ENCODE results near the gene ADD2.

Gene ADD2

DNA sequence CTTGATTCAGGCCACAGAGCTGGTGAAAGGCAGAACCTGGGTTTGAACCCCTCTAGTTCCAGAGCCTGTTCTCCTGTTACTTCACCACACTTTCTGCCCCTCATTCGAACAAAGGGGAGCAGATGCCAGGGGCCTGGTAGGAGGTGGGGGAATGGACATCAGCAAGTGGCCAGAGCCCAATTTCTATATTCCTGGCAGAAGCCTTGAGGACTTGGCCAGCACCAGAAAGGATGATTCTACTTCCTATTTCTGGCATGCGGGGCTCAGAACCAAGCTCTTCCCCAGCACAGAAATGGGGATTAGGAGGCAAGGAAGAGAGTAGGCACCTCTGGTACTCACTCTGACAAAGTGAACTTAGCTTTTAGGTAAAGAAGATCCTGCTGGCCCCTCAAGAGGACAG is 49.3 kb downstream of the ADD2 start:
- no peak for DNase-seq

DNA sequence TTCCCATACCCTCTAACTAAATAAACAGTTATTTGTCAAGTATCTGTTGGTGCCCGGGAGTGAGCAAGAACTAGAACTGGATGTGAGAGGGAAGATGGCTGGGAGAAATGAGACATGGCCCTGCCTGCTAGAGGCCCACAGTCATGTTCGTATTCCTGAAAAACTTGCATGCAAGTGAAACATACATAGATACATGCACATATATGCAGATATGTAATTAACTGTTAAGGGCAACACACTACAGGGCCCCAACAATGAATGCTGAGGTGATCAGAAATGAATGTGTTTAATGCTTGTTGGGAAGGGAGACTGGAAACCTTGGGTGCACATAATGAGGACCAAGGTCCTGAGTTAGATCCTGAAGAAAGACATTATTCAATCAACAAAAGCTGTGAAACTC is 49.8 kb downstream of the ADD2 start:
- DNase-seq = no peak

DNA sequence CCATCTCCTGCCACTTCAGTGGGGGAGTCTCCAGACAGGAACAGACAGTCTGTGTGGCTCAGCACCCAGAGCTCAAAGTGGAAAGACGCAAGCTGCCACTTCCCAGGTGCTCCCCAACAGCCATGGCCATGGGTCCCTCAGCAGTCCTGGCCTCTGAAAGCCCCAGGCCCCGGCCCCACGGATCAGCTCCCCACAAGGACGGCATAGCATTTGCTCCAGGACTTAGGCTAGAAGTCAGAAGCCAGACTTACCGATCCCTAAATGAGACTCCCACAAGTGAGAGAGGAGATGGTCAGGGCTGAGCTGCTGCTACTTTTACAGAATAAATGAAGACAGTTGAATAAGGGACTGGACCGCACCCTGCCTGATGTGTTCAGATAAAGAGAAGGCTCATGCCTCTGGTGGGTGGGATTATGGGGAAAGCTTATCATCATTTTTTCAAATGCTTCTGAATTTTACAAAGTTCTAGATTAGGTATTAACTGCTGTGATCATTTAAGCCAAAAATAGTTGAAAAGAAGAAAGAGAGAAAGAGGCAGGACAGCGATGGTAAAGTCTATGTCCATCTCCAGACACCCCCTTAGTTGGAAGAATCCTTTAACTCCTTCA is 50.5 kb downstream of the ADD2 start:
- no peak for DNase-seq

DNA sequence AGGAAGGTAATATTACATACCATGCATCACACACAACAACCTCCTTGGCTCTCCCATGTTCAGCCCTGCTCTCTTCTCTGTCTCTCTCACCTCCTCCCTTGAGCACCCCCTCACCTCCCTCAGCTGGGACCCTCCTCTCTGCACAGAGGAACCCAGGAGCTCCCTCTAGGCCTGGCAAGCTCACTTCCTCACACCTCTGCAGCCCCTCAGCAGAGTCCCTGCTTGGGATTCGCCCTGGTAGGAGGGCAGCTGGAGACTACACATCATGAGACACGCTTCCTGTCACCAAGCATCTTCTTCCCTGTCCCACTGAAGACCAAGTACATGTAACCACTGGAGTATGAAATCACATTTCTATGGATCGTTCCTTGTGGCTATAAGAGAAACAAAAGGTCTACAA is 51.0 kb downstream of the ADD2 start:
- DNase-seq = no peak

DNA sequence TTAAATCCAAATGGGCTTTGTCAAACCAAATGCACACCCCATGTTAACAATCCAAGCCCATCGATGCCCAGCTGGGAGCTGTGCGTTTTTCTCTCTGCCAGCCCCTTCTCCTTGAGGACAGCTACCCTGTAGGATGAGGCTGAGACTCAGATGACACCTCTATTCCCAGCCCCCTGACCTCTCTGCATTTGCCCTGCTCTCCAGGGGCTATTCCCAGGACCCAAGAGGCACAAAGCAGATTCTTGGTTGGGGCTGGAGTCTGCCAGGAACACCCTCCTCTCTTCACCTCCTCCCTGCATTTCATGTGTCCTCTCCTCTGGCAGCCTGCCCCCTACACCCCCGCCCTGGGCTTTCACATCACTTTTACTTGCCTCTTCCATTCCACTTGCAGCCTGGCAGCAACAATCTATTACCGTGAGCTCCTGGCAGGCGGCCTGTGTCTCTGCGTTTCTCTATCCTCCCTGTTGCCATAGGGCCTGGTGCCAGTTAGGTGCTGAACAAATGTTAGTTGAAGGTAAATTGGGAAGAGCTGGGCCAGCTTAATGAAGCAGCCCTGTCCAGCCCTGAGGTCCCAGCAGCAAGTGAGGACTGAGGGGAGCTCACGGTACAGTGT is 51.8 kb downstream of the ADD2 start:
- no peak for DNase-seq

DNA sequence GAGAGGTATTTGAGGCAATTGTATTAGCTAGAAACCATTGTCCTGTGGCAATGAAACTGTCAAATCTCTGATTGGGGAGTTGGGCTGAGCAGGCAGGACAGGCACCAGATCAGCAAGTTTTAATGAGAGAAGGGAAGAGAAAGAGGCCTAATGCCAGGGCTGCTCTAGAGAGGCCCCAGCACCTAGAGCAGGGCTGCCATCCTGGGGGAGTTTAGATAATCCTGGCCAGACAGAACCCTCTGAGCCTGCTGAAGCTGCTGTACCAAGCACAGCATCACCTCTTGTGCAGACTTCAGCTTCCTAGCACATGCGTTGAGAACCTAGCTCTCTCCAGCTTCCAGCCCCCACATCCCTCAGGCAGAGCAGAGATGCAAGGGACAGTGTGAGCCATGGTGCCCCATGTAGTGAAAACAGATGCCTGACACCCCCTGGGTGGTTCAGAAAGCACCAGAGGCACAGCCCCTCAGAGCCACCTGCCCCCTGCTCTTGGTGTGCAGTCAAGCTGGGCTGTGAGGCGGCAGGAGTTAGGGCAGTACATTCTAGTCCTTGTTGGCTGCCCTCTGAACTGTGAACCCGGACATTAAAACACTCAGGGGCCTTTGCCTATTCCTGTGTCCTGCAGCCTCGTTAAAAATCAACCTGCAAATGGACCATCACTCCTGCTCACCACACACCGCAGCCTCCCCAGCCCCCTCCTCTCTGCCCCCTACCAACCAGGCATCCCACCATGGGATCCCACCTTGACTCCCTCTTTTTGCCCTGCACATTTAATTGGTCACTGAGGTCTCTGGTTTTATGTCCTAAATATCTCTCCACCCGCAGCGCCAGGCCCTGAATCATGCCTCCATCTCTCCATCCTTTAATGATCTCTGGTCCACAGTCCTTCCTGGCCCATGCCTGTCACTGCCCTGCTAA is 52.7 kb downstream of the ADD2 start:
- DNase-seq = no peak

DNA sequence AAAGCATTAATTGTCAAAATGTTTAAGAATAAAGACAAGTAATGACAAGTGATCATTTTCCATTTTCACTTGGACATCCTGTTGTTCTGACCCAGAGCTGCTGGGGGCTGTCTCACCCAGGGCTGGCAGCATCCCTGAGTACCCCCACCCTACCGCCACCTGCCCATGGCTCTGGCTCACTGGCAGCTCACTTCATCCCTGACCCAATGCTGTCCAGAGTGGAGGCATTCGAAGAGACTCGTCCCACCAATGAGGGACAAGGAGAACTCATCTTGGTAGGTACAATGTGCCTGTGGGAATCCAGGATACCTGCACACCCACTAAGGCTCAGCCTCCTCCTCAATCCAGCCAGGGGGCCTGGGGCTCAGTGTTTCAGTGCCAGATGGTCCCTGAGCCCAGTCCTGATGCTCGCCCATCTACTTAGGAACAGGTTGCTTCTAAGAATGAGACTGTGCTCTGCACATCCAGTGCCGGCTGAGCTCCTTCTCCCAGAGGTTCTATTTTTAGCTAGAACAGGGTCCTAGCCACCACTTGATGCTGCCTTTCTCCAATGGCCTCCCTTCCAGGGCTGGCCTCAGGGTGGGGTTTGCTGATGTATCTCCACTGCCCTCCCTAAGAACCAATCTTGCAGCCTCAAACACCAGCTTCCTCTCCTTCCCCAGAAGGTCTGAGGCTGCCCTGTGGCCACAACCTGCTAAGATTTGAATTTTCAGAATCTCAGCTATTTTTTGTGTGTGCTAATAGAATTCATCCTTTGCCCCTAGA is 53.7 kb downstream of the ADD2 start:
- DNase-seq = no peak

DNA sequence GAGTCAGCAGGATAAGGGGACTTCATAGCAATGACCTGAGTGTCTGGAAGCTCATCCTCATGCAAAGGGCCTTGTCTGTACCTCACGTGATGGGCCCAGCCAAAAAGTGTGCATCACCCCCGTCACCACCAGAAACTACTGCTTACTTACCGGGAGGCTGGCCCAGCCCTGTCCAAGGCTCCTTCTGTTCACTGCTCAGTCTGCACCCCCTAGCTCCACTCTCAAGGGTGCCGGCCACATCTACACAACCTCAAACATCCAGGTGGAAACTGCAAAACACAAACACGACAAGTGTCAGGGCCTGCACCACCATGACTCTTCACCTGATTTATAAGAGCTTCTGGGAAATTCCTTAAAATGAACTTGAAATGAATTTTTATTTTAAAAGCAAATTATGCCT is 55.1 kb downstream of the ADD2 start:
- DNase-seq = no peak

DNA sequence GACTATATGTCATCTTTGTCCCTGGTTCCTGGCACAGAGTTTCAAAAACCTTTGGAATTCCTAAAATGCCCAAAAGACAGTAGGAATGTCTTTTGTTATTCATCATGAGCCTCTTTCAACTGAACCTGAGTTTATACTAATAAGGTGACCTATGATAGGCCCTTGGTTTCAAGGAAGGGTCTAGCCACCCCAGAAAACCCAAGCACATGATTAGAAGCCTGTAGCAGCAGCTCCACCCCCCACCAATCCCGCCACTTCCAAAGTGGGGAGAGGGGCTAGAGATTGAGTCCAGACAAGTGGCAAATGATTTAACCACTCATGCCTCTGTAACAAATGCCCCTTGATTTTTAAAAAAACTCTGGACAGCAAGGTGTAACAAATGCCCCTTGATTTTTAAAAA is 56.8 kb downstream of the ADD2 start:
- no peak for DNase-seq

DNA sequence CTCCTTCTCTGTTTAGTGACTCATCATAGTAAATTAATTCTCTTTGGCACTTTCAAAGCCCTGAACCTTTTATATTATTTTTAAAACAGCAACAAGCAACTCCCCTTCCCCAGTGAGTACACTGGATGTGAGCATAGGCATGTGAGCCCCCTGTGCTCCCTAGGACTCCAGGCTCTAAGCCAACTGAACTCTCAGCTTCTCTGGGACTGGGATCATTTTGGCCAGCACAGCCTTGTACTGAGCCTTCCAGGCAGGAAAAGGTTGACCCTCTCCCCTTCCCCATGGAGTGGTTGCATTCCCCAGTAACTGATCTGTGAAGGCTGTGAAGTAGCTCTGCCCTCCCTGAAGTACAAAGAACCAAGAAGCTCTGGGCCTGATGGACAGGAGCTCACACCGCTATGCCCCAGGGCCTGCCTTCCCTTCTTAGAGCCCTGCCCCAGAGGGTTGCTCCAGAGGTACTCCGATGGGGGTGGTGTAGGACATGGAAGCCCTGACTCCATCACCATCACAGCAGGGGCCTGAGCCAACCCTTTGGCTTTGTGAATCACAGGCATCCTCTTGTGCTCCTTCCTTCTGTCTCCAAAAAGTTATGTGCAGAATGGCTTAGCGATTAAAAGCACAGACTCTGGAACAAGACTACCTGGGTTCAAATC is 57.8 kb downstream of the ADD2 start:
- no peak for DNase-seq

DNA sequence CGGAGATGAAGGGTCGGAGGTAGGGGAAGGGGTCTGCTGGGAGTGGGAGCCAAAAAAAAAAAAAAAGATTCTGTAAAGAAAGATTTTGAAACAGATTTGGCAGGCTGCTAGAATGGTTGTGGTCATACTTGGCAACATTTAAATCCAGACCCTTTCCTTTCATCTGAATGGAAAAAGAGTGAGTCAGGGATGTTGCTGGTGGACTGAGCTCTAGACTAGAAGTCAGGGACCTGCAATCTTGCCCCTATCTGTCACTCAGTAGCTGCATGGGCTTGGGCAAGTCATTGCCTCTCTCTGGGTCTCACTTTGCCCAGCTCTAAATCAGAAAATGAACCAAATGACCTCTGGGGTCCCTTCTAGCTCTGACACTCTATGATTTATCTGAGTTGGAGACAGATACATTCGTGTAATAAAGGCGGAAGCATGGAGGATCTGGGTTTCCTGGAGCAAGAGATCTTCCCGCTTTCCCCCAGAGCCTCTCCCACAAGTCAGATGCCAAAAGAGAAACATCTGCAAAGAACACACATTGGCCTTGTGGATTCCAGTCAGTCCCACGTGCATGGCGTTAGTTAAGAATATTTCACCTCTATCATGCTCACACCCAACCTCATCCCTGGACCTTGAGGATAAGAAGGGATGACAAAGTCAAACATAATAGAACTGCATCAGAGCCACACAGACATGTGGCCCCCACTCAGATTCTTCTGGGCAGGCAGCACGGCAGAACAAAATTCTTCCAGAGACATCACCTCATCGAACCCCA is 58.5 kb downstream of the ADD2 start:
- DNase-seq = no peak

DNA sequence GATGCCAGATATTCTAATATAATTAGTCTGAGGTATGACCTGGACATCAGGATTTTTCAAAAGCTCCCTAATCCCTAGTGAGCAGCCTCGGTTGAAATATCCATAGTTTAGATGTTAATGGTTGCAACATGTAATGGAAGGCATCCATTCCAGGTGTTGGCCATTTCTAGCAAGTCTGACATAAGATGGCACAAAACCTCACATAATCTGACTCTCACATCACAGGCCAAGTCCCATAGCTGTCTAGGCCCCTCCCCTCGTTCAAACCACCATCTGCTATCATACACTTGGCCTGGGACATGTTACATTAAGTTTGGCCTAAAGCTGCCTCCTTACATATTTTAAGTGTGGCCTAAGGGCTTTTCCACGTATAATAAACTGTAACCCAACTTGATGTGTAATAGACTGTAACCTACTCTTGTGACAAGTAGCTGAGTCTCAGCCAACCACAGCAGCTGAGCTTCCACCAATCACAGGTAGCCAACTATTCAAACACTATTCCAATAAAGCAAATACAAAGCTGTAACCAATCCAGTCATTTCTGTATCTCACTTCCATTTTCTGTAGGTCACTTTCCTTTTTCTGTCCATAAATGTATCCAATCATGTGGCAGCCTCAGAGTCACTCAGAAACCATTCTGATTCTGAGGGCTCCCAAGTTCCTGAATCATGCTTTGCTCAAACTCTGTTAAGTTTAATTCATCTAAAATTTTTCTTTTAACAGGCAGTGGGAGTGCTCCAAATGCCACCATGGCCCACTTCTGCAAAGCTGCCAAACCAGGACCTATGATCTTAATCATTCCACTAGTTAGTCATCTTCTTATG is 59.4 kb downstream of the ADD2 start:
- no peak for DNase-seq

DNA sequence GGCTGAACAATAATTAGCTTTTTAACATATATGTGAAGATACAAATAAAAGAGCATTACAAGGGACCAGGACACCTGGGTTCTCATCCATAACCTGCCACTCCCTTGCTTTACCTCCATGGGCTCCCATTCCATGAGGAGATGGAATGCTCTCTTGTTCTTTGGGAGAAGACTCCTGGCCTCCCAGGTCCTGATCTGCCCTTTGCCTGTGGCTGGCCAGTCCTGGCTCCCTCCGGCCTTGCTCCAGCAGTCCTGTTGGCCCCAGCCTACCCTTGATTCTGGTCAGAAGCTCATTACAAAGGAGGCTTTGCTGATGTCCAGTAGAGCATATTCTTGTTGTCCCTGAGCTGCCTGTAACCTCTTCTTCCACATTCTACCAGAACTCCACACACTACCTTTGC is 60.3 kb downstream of the ADD2 start:
- no peak for DNase-seq

DNA sequence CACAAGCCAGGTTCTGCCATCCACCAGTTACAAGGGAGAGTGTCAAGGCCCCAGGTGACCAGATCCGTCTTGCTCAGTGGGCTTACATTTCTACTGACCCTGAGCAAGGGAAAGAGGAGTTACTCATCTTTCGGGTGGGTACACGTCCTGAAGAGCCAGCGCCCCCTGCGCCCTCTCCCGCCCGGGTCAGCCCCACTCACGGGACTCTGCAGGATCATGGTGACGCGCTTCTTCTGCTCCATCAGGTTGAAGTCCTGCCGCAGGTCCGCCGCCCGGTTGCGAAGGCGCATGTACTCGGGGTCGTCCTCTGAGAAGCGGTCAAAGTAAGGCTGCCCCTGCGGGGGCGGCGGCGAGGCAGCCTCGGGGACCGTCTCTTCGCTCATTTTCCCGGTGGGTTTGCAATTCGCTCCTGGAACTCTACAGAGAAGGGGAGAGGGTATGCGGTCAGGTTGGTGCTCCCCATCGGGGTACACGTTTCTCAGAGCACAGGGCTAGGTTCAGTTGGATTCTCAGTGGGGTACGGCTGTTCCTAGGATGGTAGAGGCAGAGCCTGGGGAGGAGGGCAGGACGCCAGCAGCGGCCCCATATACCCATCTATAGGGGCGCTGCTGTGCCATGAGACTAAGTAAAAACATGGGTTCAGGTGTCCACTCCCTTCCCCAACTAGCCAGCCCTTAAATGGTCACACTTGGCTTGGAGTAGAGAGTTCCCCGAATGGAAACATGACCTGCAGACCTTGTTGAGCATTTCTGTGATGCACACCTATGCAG is 61.8 kb downstream of the ADD2 start:
- DNase-seq = no peak

DNA sequence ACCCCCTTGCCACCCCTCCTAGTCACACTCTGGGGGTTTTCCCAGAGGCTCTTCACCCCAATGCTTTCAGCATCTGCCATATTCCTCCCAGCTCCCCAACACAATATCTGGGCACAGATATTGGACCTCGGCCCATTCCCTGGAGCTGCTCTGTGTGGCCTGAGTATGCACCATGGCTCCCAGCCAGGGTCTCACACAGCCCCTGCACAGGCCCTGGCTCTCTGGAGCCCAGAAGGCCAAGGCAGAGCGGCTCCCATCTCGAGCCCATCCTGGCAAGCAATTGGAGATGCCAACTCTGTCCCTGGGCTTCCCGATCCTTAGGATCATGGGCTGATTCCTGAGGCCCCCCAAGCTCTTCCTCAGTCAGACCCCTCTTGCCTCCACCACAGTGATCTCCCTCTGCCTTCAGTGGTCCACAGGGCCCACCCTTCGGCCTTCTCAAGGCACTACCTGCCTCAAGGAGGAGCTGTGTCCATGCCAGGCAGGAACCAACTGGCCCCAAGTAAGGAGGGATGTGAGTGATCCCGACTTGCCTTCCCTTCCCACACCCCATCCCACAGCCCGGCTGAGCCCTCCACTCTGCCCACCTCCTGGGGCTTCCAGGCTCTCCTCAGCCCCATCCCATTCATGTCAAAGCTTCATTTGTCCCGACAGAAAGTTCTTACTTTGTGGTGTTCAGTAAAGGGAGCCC is 62.7 kb downstream of the ADD2 start:
- no peak for DNase-seq

DNA sequence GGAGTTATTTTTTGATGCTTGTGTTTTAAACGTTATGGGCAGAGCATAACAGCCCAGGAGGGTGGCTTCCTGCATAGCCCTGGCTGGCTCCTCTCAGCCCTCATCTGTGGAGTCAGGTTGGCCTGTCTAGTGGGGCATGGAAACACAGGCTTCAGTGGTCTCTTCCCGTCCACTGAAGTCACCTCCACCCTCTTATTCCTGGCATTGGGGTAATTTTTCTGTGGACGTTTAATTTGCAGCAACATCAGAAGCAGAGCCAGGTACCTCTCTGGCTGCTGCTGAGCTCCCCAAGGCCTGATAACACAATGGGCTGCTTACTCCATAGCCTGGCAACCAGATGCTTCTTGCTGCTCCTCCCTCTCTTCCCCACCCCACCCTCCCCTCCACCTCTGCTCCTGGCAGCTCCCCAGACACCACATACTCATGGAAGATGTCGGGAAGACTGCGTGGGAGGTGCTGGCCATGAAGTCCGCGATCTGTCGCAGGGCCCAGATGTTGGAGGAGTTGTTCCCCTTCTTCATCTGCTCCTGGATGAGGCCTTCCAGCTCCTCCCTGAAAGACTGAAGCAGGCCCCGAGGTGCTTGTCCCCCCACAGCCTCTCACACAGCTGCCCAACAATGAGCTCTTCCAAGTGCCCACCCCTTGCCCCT is 64.0 kb downstream of the ADD2 start:
- no peak for DNase-seq

DNA sequence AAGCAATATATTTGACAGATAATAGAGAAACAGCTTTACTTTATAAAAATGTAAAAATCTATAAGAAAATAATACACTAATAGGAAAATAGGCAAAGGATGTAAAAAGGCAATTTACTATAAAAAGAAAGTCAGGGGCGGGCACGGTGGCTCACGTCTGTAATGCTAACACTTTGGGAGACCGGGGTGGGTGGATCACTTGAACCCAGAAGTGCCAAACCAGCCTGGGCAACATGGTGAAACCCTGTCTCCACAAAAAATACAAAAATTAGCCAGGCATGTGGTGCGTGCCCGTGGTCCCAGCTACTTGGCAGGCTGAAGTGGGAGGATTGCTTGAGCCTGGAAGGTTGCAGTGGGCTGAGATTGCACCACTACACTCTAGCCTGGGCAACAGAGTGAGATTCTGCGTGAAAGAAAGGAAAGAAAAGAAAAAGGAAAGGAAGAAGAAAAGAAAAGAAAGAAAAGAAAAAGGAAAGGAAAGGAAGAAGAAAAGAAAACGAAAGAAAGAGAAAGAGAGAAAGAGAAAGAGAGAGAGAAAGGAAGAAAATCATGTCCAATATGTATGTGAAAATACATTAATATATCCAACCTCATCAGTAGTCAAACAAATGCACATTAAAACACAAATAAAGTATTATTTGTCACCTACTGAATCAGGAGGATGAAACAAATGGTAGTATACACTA is 65.1 kb downstream of the ADD2 start:
- no peak for DNase-seq

DNA sequence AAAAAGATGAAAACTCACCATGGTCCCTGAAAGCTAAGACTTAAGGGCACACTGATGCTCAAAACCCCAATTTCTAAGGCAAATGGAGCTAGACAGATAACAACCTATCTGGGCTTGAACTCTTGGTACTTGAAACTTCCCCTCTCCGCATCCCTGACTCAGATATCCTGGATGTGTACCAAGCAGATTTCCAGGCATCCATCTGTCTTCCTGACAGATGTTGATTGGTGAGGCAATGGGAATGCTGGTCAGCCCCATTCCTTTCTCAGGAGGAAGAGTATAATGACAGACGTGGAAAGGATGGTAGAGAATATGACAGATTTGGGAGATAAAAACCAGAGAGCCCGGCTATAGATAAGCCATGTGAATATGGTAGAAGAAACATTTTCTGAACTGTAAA is 69.2 kb downstream of the ADD2 start:
- DNase-seq = no peak

Measured in stimulated activated naive CD4-positive, alpha-beta T cell (primary cell).